ENCODE measurements around the gene HBA2. TPM values are rescaled to one million over a fixed set of nuclear protein-coding genes. Genes with fewer than 3 reads are reported as not detected.

The HBA2 gene
- total RNA-seq, 1 experiment from 2014 or later: not detected

- no peaks in the 10 kb centered on the region for H3K36me3 ChIP-seq (ENCODE audit: control insufficient read depth, insufficient read depth, low read length)
- POLR2A ChIA-PET: no interaction called here
- H3K4me1 ChIP-seq (ENCODE audit: control insufficient read depth, insufficient read depth, low read length): peaks cover 6% of the 10 kb centered on the region; the same call in 1 of the 2 replicates
- H3K9me3 ChIP-seq (ENCODE audit: control insufficient read depth, insufficient read depth, low read depth, low read length): no peaks in the 10 kb centered on the region
- in situ Hi-C loops (cut with HindIII; ENCODE audit: low pct_unique_long_range_greater_than_20kb, low sequenced_read_pairs) (no loop called here), intact Hi-C loops (cut with micrococcal nuclease; ENCODE audit: unreplicated experiment) (no loop called here)
- no peaks in the 10 kb centered on the region for H3K27me3 ChIP-seq (ENCODE audit: control insufficient read depth, insufficient read depth, low read length)
- no peak overlapping the region for H3K27ac ChIP-seq (ENCODE audit: low read length)
- TF ChIP-seq POLR2AphosphoS5 (IDR thresholded peaks at IDR 0.05; ENCODE audit: low read depth, low read length) (no peak), SIN3A (IDR thresholded peaks at IDR 0.05; ENCODE audit: borderline replicate concordance, insufficient read depth, low read depth, low read length) (no peak), TCF7L2 (IDR thresholded peaks at IDR 0.05; ENCODE audit: low read depth, low read length) (no peak), REST (IDR thresholded peaks at IDR 0.05; ENCODE audit: insufficient read depth in 1 of 2, low read depth in 2 of 2, low read length in 1 of 2) (no peak), CTCF (IDR thresholded peaks at IDR 0.05) (no peak)
- DNase-seq (ENCODE audit: low read depth, low spot score) (no peak), ATAC-seq (no peak)
- BruUV-seq (replicated peaks): no TSS peak
- no peak overlapping the region for H3K4me3 ChIP-seq (ENCODE audit: low read depth in 2 of 2, low read length in 2 of 2)
- CTCF ChIA-PET: no interaction called here
Measured at GRCh38 chr16:178668-179015, 6.0 kb downstream of the HBA2 start.

- no peaks in the 10 kb centered on the region for H3K36me3 ChIP-seq (ENCODE audit: control insufficient read depth, insufficient read depth, low read length)
- no peak for DNase-seq (ENCODE audit: low read depth, low spot score)
- ChIA-PET POLR2A (no interaction called here), CTCF (no interaction called here)
- peak overlapping the region; percentile 43 to 51; a peak in 3 of 4 replicates for H3K4me3 ChIP-seq (ENCODE audit: low read depth in 2 of 2, low read length in 2 of 2)
- no peaks in the 10 kb centered on the region for H3K27me3 ChIP-seq (ENCODE audit: control insufficient read depth, insufficient read depth, low read length)
- intact Hi-C loops (cut with micrococcal nuclease; ENCODE audit: unreplicated experiment): loop anchor here (2.0 kb wide), 1 partner anchor 73 kb away; no protein-coding TSS in a partner anchor
- no peak for TF ChIP-seq SIN3A (IDR thresholded peaks at IDR 0.05; ENCODE audit: borderline replicate concordance, insufficient read depth, low read depth, low read length)
- TF ChIP-seq CTCF (IDR thresholded peaks at IDR 0.05): no peak
- no peak for TF ChIP-seq TCF7L2 (IDR thresholded peaks at IDR 0.05; ENCODE audit: low read depth, low read length)
- no peak for TF ChIP-seq REST (IDR thresholded peaks at IDR 0.05; ENCODE audit: insufficient read depth in 1 of 2, low read depth in 2 of 2, low read length in 1 of 2)
- ATAC-seq: no peak
- H3K27ac ChIP-seq (ENCODE audit: low read length): no peak overlapping the region
- H3K9me3 ChIP-seq (ENCODE audit: control insufficient read depth, insufficient read depth, low read depth, low read length): no peaks in the 10 kb centered on the region
- TSS peak; percentile 59 for BruUV-seq (replicated peaks)
- peaks cover 6% of the 10 kb centered on the region; the same call in 1 of the 2 replicates for H3K4me1 ChIP-seq (ENCODE audit: control insufficient read depth, insufficient read depth, low read length)
- in situ Hi-C loops (cut with HindIII; ENCODE audit: low pct_unique_long_range_greater_than_20kb, low sequenced_read_pairs): no loop called here
Measured at GRCh38 chr16:179211-180092, 6.8 kb downstream of the HBA2 start.
